ENCODE results near the gene TEX29. TPM values are rescaled to one million over a fixed set of nuclear protein-coding genes. Genes with fewer than 3 reads are reported as not detected.

The TEX29 gene
- total and polyA plus RNA-seq, 10 of the 15 experiments (the other 5 are each of a cell fraction or from before 2014, with no cell fraction given), result 0.14 to 0.30 (median 0.22) TPM; not detected in 7

DNA sequence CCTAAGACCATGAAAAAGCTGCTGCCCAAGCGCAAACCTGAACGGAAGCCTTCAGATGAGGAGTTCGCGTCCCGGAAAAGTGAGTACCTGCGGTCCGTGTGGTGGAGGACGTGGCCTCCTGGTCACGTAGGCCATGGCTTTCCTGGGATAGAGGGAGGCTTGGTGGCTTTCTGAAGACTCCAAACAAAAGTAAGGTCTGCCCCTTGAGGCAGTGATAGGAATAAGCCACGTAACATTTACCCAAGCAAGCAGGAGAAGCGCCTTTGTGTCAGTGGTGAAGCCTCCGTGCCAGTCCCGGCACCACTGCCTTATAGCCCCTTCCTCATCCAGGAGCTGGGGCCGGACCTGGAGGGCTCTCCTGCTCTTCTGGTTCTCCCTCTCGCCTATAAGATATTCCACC is 34.3 kb upstream of the TEX29 start:
- 92% methylated on average over 15 of the region's 15 CpGs for WGBS (ENCODE audit: insufficient coverage, insufficient replicate concordance, low lambda C conversion rate, missing lambda C conversion rate)
- BruUV-seq (replicated peaks), result no TSS peak
- RAD21 ChIA-PET (ENCODE audit: unreplicated experiment), result no interaction called here
- CTCF ChIA-PET, result interaction anchor here (1.6 kb wide), 1 partner anchor 13 kb away, joined by 3 read pairs; no protein-coding TSS in a partner anchor
- Histone ChIP-seq H3K4me3 (no peak overlapping the region), H3K27ac (ENCODE audit: control insufficient read depth, insufficient read depth) (no peak overlapping the region), H2AFZ (ENCODE audit: control insufficient read depth, low read depth, low read length) (no peak overlapping the region), H3K4me1 (ENCODE audit: control insufficient read depth, insufficient read depth, low read length) (no peaks in the 10 kb centered on the region), H3K27me3 (replicated peaks in 1 of 2; ENCODE audit: control insufficient read depth in 2 of 2, insufficient read depth in 2 of 2, low read length in 1 of 2) (no peaks in the 10 kb centered on the region), H3K9me3 (replicated peaks; ENCODE audit: control insufficient read depth, insufficient read depth, low read length) (no peaks in the 10 kb centered on the region), H4K20me1 (ENCODE audit: control insufficient read depth, insufficient read depth) (no peaks in the 10 kb centered on the region; the same call in 1 of the 2 replicates), H3K79me2 (ENCODE audit: control insufficient read depth, insufficient read depth, low read length) (no peaks in the 10 kb centered on the region), H3K9ac (ENCODE audit: control insufficient read depth, insufficient read depth, low read length) (no peak overlapping the region), H3K4me2 (ENCODE audit: control insufficient read depth, insufficient read depth) (no peak overlapping the region), H3K36me3 (ENCODE audit: control insufficient read depth in 2 of 2, insufficient read depth in 2 of 2, low read length in 1 of 2) (peaks cover 30 to 42% of the 10 kb centered on the region in 2 experiments)
- no peak for TF ChIP-seq HDAC6 (IDR thresholded peaks at IDR 0.05; ENCODE audit: unreplicated experiment)
- TF ChIP-seq, protein P1, sequence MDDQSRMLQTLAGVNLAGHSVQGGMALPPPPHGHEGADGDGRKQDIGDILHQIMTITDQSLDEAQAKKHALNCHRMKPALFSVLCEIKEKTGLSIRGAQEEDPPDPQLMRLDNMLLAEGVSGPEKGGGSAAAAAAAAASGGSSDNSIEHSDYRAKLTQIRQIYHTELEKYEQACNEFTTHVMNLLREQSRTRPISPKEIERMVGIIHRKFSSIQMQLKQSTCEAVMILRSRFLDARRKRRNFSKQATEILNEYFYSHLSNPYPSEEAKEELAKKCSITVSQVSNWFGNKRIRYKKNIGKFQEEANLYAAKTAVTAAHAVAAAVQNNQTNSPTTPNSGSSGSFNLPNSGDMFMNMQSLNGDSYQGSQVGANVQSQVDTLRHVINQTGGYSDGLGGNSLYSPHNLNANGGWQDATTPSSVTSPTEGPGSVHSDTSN (IDR thresholded peaks at IDR 0.05; ENCODE audit: insufficient replicate concordance, low read depth, low read length), result no peak
- no peak for TF ChIP-seq CBX3 (IDR thresholded peaks at IDR 0.05; ENCODE audit: borderline replicate concordance, low read depth)
- TF ChIP-seq RFX5 (IDR thresholded peaks at IDR 0.05; ENCODE audit: low read depth, low read length), result no peak
- TF ChIP-seq, protein P2, sequence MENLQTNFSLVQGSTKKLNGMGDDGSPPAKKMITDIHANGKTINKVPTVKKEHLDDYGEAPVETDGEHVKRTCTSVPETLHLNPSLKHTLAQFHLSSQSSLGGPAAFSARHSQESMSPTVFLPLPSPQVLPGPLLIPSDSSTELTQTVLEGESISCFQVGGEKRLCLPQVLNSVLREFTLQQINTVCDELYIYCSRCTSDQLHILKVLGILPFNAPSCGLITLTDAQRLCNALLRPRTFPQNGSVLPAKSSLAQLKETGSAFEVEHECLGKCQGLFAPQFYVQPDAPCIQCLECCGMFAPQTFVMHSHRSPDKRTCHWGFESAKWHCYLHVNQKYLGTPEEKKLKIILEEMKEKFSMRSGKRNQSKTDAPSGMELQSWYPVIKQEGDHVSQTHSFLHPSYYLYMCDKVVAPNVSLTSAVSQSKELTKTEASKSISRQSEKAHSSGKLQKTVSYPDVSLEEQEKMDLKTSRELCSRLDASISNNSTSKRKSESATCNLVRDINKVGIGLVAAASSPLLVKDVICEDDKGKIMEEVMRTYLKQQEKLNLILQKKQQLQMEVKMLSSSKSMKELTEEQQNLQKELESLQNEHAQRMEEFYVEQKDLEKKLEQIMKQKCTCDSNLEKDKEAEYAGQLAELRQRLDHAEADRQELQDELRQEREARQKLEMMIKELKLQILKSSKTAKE (IDR thresholded peaks at IDR 0.05; ENCODE audit: low read depth, poor library complexity, severe bottlenecking), result no peak
- TF ChIP-seq ZNF24 (IDR thresholded peaks at IDR 0.05), result no peak
- TF ChIP-seq CEBPB (IDR thresholded peaks at IDR 0.05; ENCODE audit: borderline replicate concordance in 1 of 2, low read depth in 2 of 2, low read length in 2 of 2), result no peak
- no peak for TF ChIP-seq RUNX3 (IDR thresholded peaks at IDR 0.05; ENCODE audit: low read length)
- FAIRE-seq, result no peak
- no peak for DNase-seq (ENCODE audit: low read depth, low spot score)
- SMC1A ChIA-PET (ENCODE audit: uncharacterized antibody, unreplicated experiment), result interaction anchor here (0.6 kb wide), 1 partner anchor 973 kb away, joined by 4 read pairs; no protein-coding TSS in a partner anchor
- intact Hi-C loops (cut with micrococcal nuclease; ENCODE audit: unreplicated experiment), result no loop called here
- POLR2A ChIA-PET, result no interaction called here
- in situ Hi-C loops (cut with MboI), result loop anchor here (5.0 kb wide), 1 partner anchor 51 kb away; no protein-coding TSS in a partner anchor
- ATAC-seq, result no peak

All from GM12878 (cell line).